Adrenal gland (tissue), 12 donors: ENCODE data around the gene HTATSF1. TPM values are rescaled to one million over a fixed set of nuclear protein-coding genes. Genes with fewer than 3 reads are reported as not detected.
A peak's percentile ranks its signal among the peaks of the same experiment; 100 is the strongest.

Experiments used
- DNase-seq, 7 donors: peaks; one replicate each; pipeline ENCODE4 v3.0.0-alpha.2; 2019 to 2020
- H3K27ac ChIP-seq, 5 donors: fragments of 200-600 bp; sonication (generic) in 4 of 5; 1 replicate in 3 of 5; 2 replicates in 2 of 5; pipeline versions ENCODE4 v1.5.1 to v1.8.0; 2016 to 2020; ENCODE audit warnings: mild to moderate bottlenecking in 1 of 5
- H3K27me3 ChIP-seq: fragments of 200-600 bp; 2 replicates; pipeline ENCODE4 v1.8.0; 2021
- H3K36me3 ChIP-seq, 2 donors: fragments of 200-600 bp; replicated peaks in 1 of 2; 1 replicate in 1 of 2; 2 replicates in 1 of 2; pipeline versions ENCODE4 v1.5.1 to v1.8.0; 2018 to 2022
- H3K4me1 ChIP-seq, 2 donors: fragments of 200-600 bp; replicated peaks in 1 of 2; 1 replicate in 1 of 2; 2 replicates in 1 of 2; pipeline versions ENCODE4 v1.5.1 to v1.8.0; 2018 to 2021
- H3K4me3 ChIP-seq, 4 donors: fragments of 200-600 bp; sonication (generic) in 3 of 4; one replicate each; pipeline ENCODE4 v1.5.1; 2016 to 2018
- H3K9me3 ChIP-seq, 3 donors: fragments of 200-600 bp; sonication (generic) in 1 of 3; replicated peaks in 1 of 3; 1 replicate in 2 of 3; 2 replicates in 1 of 3; pipeline versions ENCODE4 v1.5.1 to v1.8.0; 2016 to 2021
- POLR2A ChIP-seq, 2 donors: fragments of 450-650 bp; IDR thresholded peaks; one replicate each; pipeline ENCODE4 v1.6.1; 2017; ENCODE audit warnings: antibody characterized with exemption in 2 of 2, mild to moderate bottlenecking in 2 of 2, moderate library complexity in 1 of 2
- WGBS, 4 donors: extraction: QIAGEN DNeasy Blood & Tissue Kit in 2 of 4; methylation state at CpG; one replicate each; pipeline versions ENCODE4 v1.1.5 to v1.1.7; 2013 to 2017; 5-methylcytosine and 5-hydroxymethylcytosine counted together
- intact Hi-C, 2 donors: fragments of 100-400 bp; cut with DNase I; formaldehyde crosslinking; loops; one replicate each; pipeline versions ENCODE4 v1.14.1 to v1.15.0; 2022 to 2023
- polyA plus RNA-seq, 3 donors: library from polyadenylated mRNA; stranded (reverse); fragments of 200-250 nt in 2 of 3; fragments of 350-450 nt in 1 of 3; fragmentation: Illumina TruSeq in 1 of 3; extraction: RNeasy Lipid Tissue Mini Kit (QIAGEN cat#74804) in 1 of 3; gene quantifications; one replicate each; pipeline ENCODE4 v1.2.3, GENCODE V29; 2013 to 2014
- total RNA-seq, 9 donors: library from RNA; depleted of rRNA in 4 of 9; stranded (reverse); fragments of >200 nt in 4 of 9; fragments of 120-200 nt in 1 of 9; fragmentation: NEBNext Ultra II Directional in 1 of 9; extraction: Animal tissue kit (Norgen Biotek cat#: 25700) in 1 of 9; gene quantifications; one replicate each; pipeline versions ENCODE4 v1.1.0 to v1.2.4, GENCODE V29; 2013 to 2023
- TF ChIP-seq, protein P1 (sequence below), 6 experiments: fragments of 450-650 bp in 4 of 6; fragments of 200-600 bp in 2 of 6; sonication (generic) in 1 of 6; IDR thresholded peaks; 1 replicate in 5 of 6; 2 replicates in 1 of 6; pipeline versions ENCODE4 v1.5.1 to v1.8.0; 2016 to 2021; ENCODE audit warnings: antibody characterized with exemption in 6 of 6, mild to moderate bottlenecking in 2 of 6, moderate library complexity in 1 of 6
- donor health status: healthy with polysubstance abuse.
- donor health status: Bipolar disorder and iron deficiency.
- donor health status: DM: yes; HTN: yes; CAD: no.
- donor health status: DM: no; HTN: no; CAD: no.
- donor health status: DM: no; HTN: no; CAD: no.
- donor health status: DM: yes; HTN: yes; CAD: no.

HTATSF1 gene
- total and polyA plus RNA-seq, 12 donors = 21.0 to 129 (median 56.5) TPM

GRCh38 chrX:136496764-136497555, 432 bp upstream of the HTATSF1 start:
- Histone ChIP-seq H3K4me1 (peaks cover 0 to 5% of the 10 kb centered on the region in 2 donors), H3K36me3 (peaks cover 0 to 6% of the 10 kb centered on the region in 2 donors), H3K4me3 (peak overlapping the region in 3 of 4 donors; percentile 35 to 59 (median 40)), H3K27me3 (peaks cover 3% of the 10 kb centered on the region), H3K27ac (peak overlapping the region; percentile 76 to 98 (median 92)), H3K9me3 (no peaks in the 10 kb centered on the region)
- peak; percentile 82 to 94 (median 88) for DNase-seq
- peak; percentile 6 to 35 for TF ChIP-seq POLR2A (IDR thresholded peaks at IDR 0.05)
- TF ChIP-seq, protein P1, sequence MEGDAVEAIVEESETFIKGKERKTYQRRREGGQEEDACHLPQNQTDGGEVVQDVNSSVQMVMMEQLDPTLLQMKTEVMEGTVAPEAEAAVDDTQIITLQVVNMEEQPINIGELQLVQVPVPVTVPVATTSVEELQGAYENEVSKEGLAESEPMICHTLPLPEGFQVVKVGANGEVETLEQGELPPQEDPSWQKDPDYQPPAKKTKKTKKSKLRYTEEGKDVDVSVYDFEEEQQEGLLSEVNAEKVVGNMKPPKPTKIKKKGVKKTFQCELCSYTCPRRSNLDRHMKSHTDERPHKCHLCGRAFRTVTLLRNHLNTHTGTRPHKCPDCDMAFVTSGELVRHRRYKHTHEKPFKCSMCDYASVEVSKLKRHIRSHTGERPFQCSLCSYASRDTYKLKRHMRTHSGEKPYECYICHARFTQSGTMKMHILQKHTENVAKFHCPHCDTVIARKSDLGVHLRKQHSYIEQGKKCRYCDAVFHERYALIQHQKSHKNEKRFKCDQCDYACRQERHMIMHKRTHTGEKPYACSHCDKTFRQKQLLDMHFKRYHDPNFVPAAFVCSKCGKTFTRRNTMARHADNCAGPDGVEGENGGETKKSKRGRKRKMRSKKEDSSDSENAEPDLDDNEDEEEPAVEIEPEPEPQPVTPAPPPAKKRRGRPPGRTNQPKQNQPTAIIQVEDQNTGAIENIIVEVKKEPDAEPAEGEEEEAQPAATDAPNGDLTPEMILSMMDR (IDR thresholded peaks at IDR 0.05) = no peak
- intact Hi-C loops = no loop called here
- WGBS, 4 donors = 0 to 50% (median 18%) methylated on average over 18 to 110 of the region's 111 CpGs

GRCh38 chrX:136519069-136519468, 21.7 kb downstream of the HTATSF1 start:
- no peak overlapping the region for H3K27ac ChIP-seq
- intact Hi-C loops = no loop called here
- no peaks in the 10 kb centered on the region for H3K9me3 ChIP-seq
- no peak for DNase-seq
- TF ChIP-seq, protein P1 (IDR thresholded peaks at IDR 0.05) = no peak
- TF ChIP-seq POLR2A (IDR thresholded peaks at IDR 0.05) = no peak
- no peaks in the 10 kb centered on the region for H3K4me1 ChIP-seq
- peaks cover 7% of the 10 kb centered on the region for H3K27me3 ChIP-seq
- 56 to 74% (median 66%) methylated on average over 5 of the region's 5 CpGs for WGBS, 4 donors
- no peak overlapping the region for H3K4me3 ChIP-seq
- H3K36me3 ChIP-seq = no peaks in the 10 kb centered on the region

GRCh38 chrX:136523770-136524169, 26.4 kb downstream of the HTATSF1 start:
- TF ChIP-seq, protein P1 (IDR thresholded peaks at IDR 0.05) = no peak
- no peak for TF ChIP-seq POLR2A (IDR thresholded peaks at IDR 0.05)
- Histone ChIP-seq H3K4me1 (peaks cover 0 to 4% of the 10 kb centered on the region in 2 donors), H3K9me3 (no peaks in the 10 kb centered on the region), H3K27ac (no peak overlapping the region), H3K4me3 (no peak overlapping the region), H3K27me3 (peaks cover 4% of the 10 kb centered on the region), H3K36me3 (no peaks in the 10 kb centered on the region)
- intact Hi-C loops = no loop called here
- DNase-seq = no peak

- H3K27me3 ChIP-seq = peaks cover 4% of the 10 kb centered on the region
- H3K4me1 ChIP-seq = peaks cover 0 to 4% of the 10 kb centered on the region in 2 donors
- TF ChIP-seq POLR2A (IDR thresholded peaks at IDR 0.05) = no peak
- TF ChIP-seq, protein P1 (IDR thresholded peaks at IDR 0.05) = no peak
- H3K27ac ChIP-seq = peak overlapping the region in 2 of 5 donors; percentile 32 to 48
- no peaks in the 10 kb centered on the region for H3K9me3 ChIP-seq
- 19 to 32% (median 27%) methylated on average over 2 of the region's 2 CpGs for WGBS, 4 donors
- H3K36me3 ChIP-seq = no peaks in the 10 kb centered on the region
- peak; percentile 74 to 92 (median 85) for DNase-seq
- H3K4me3 ChIP-seq = no peak overlapping the region
- intact Hi-C loops = no loop called here
These were observed 28.6 kb downstream of the HTATSF1 start for GRCh38 chrX:136525738-136526606.
